ENCODE data around the gene NCBP3.

DNA sequence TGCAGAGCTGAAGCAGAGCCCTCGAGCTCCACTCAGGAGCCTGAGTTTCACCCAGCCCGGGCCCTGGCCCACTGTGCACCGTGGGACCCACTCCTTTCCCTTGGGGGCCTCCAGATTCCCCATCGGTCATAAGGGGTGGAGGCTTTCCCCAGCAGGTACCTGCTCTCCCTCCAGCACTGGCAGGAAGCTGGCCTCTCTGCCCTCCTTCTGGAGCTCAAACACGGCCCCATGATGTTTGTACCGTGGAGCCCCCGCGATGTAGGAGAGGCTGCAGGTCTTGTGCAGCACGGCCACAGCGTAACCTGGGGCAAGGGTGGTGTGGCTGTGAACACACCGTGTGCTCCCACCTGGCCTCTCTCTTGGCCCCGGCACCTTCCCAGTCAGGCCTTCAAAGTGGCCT lies 92.4 kb downstream of the NCBP3 start:
- no peak for TF ChIP-seq ZFPM2 (CRISPR knock-in tag; IDR thresholded peaks at IDR 0.05)
- TF ChIP-seq, protein P1, sequence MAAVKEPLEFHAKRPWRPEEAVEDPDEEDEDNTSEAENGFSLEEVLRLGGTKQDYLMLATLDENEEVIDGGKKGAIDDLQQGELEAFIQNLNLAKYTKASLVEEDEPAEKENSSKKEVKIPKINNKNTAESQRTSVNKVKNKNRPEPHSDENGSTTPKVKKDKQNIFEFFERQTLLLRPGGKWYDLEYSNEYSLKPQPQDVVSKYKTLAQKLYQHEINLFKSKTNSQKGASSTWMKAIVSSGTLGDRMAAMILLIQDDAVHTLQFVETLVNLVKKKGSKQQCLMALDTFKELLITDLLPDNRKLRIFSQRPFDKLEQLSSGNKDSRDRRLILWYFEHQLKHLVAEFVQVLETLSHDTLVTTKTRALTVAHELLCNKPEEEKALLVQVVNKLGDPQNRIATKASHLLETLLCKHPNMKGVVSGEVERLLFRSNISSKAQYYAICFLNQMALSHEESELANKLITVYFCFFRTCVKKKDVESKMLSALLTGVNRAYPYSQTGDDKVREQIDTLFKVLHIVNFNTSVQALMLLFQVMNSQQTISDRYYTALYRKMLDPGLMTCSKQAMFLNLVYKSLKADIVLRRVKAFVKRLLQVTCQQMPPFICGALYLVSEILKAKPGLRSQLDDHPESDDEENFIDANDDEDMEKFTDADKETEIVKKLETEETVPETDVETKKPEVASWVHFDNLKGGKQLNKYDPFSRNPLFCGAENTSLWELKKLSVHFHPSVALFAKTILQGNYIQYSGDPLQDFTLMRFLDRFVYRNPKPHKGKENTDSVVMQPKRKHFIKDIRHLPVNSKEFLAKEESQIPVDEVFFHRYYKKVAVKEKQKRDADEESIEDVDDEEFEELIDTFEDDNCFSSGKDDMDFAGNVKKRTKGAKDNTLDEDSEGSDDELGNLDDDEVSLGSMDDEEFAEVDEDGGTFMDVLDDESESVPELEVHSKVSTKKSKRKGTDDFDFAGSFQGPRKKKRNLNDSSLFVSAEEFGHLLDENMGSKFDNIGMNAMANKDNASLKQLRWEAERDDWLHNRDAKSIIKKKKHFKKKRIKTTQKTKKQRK (IDR thresholded peaks at IDR 0.05; ENCODE audit: borderline replicate concordance, low read depth, low read length): no peak
- TF ChIP-seq POLR2AphosphoS5 (IDR thresholded peaks at IDR 0.05; ENCODE audit: control insufficient read depth, insufficient read depth, low read depth, low read length): no peak
- TF ChIP-seq, protein P2, sequence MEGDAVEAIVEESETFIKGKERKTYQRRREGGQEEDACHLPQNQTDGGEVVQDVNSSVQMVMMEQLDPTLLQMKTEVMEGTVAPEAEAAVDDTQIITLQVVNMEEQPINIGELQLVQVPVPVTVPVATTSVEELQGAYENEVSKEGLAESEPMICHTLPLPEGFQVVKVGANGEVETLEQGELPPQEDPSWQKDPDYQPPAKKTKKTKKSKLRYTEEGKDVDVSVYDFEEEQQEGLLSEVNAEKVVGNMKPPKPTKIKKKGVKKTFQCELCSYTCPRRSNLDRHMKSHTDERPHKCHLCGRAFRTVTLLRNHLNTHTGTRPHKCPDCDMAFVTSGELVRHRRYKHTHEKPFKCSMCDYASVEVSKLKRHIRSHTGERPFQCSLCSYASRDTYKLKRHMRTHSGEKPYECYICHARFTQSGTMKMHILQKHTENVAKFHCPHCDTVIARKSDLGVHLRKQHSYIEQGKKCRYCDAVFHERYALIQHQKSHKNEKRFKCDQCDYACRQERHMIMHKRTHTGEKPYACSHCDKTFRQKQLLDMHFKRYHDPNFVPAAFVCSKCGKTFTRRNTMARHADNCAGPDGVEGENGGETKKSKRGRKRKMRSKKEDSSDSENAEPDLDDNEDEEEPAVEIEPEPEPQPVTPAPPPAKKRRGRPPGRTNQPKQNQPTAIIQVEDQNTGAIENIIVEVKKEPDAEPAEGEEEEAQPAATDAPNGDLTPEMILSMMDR (IDR thresholded peaks at IDR 0.05 in 2 of 3, conservative IDR thresholded peaks at IDR 0.05 in 1 of 3; ENCODE audit: insufficient read depth in 2 of 3, low read depth in 1 of 3, low read length in 3 of 3): no peak
- TF ChIP-seq MXI1 (IDR thresholded peaks at IDR 0.05; ENCODE audit: low read depth, low read length): no peak
- TF ChIP-seq ZNF282 (CRISPR knock-in tag; IDR thresholded peaks at IDR 0.05): no peak
- TF ChIP-seq, protein P3, sequence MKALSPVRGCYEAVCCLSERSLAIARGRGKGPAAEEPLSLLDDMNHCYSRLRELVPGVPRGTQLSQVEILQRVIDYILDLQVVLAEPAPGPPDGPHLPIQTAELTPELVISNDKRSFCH (CRISPR knock-in tag; IDR thresholded peaks at IDR 0.05): no peak
- TF ChIP-seq, protein P3 (tag; IDR thresholded peaks at IDR 0.05): no peak
- TF ChIP-seq CBX5 (IDR thresholded peaks at IDR 0.05; ENCODE audit: borderline replicate concordance, low read depth): no peak
- no peak for TF ChIP-seq NFRKB (IDR thresholded peaks at IDR 0.05; ENCODE audit: low read depth)
- TF ChIP-seq, protein P4, sequence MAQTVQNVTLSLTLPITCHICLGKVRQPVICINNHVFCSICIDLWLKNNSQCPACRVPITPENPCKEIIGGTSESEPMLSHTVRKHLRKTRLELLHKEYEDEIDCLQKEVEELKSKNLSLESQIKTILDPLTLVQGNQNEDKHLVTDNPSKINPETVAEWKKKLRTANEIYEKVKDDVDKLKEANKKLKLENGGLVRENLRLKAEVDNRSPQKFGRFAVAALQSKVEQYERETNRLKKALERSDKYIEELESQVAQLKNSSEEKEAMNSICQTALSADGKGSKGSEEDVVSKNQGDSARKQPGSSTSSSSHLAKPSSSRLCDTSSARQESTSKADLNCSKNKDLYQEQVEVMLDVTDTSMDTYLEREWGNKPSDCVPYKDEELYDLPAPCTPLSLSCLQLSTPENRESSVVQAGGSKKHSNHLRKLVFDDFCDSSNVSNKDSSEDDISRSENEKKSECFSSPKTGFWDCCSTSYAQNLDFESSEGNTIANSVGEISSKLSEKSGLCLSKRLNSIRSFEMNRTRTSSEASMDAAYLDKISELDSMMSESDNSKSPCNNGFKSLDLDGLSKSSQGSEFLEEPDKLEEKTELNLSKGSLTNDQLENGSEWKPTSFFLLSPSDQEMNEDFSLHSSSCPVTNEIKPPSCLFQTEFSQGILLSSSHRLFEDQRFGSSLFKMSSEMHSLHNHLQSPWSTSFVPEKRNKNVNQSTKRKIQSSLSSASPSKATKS (CRISPR knock-in tag; IDR thresholded peaks at IDR 0.05): no peak
- TF ChIP-seq POLR2A (conservative IDR thresholded peaks at IDR 0.05): no peak
- no peak for TF ChIP-seq HCFC1 (IDR thresholded peaks at IDR 0.05; ENCODE audit: low read depth, low read length)
